ENCODE measurements around the gene ECE2. TPM values are rescaled to one million over a fixed set of nuclear protein-coding genes. Genes with fewer than 3 reads are reported as not detected.

ECE2 gene
- not detected in 2 replicates for total RNA-seq

GRCh38 chr3:184275961-184276910, at the start of gene ECE2:
Gene ECE2, plus strand, starts transcription at chr3:184276022. Its CDS starts 132 bp downstream, at chr3:184276154.
- intact Hi-C loops (cut with micrococcal nuclease), result no loop called here

GRCh38 chr3:184227481-184227935, 48.3 kb upstream of the ECE2 start:
- intact Hi-C loops (cut with micrococcal nuclease), result loop anchor here (1.0 to 2.0 kb wide), 2 partner anchors 23 to 61 kb away; no protein-coding TSS in a partner anchor

DNA sequence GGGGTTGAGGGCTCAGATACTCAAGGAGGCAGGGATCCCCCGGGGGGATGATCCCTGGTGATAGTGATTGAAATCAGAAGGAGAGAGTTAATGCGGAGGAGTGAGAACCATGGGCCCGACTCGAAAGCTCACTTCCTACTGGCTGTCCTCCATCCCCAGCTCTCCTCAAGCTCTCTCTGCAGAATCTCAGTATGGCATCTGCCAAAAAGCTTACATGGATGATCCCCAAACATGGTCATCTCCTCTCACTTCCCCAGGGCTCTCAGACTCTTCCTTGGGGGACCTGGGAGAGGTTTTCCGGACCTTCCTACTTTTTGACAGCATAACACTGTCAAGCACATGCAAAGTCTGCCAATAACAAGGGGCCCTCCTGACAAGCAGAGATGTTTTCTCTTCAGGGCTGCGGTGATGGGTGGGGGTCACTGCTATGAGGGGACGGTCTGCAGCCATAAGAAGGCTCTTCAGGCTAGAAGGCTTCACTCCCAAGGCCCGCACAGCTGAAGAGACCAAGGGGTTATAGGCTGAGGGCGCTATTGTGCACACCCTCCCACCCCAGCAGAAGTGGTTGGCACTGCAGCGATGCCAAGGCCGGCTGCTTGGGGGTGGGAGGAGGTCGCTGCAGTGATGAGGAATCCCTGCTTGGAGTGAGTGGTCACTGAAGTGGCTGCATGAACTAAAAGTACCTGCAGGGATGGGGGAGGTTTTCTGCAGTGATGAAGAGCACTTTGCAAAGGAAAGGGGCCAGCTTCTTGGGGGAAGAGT, 47.3 kb upstream of the ECE2 start:
- intact Hi-C loops (cut with micrococcal nuclease), result no loop called here

GRCh38 chr3:184229394-184230080, 46.3 kb upstream of the ECE2 start, which contains the start of gene VWA5B2:
Gene VWA5B2, plus strand, starts transcription at chr3:184229585. Its CDS starts 944 bp downstream, at chr3:184230529.
- intact Hi-C loops (cut with micrococcal nuclease), result no loop called here

DNA sequence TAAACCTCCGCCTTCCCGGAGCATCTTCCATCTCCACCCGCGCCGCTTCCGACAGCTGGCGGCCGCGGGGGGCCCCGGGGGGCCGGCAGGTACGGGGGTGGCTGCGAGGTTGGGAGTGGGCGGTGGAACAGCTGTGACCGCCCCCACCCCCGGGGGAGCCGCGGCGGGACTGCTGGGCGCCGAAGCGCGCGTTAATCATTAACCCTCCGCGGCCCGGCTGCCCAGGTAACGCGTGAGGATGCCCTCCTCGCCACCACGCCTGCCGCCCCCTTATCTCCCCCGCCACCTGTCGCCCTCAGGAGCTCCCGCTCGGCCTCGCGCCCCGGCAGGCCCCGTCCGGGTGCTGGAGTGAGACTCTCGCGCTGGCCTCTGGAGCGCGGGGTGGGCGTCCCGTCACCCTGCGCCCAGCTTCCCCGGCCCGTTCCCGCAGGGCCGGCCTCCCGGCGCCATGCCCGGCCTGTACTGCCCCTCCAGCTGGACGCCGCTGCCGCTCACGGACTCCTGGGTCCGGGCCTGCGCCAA, 45.7 kb upstream of the ECE2 start:
- intact Hi-C loops (cut with micrococcal nuclease), result no loop called here

DNA sequence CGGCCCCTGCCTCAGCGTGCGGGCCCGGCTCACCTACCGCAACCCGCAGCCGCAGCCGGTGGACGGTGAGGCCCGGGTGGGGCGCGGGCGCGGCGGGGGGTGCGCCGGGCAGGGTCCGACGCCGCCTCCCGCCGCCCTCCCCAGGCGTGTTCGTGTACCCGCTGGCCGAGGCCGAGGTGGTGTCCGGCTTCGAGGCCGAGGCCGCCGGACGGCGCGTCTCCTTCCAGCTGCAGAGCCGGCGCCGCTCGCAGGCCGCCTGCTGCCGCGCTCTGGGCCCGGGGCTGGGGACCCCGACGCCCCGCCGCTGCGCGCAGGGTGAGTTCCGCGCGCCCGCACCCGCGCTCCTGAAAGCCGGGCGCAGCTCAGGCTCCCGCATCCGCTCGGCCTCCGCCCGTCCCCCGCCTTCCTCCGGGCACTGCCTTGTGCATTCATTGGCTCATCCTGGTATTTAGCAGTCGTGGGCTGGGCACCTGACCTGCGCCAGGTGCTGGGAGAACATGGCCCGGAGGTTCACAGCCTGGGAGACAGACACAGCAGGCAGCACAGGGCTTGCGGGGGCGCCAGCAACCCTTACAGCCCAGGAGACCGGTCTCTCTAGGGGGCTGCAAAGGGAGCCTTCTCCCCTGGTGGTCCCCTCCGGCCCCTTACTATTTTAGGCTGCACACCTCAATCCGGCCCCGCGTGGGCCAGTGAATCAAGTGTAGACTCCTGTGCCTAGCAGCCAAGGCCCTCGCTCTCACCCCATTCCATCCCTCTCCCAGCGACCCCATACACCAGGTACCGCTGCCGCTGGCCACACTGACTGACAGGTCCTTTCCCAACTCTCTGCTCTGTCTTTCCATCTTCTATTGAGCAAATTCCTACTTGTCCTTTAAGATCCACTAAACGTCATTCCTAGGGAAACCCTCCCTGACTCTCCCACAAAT, 45.0 kb upstream of the ECE2 start:
- intact Hi-C loops (cut with micrococcal nuclease), result no loop called here

DNA sequence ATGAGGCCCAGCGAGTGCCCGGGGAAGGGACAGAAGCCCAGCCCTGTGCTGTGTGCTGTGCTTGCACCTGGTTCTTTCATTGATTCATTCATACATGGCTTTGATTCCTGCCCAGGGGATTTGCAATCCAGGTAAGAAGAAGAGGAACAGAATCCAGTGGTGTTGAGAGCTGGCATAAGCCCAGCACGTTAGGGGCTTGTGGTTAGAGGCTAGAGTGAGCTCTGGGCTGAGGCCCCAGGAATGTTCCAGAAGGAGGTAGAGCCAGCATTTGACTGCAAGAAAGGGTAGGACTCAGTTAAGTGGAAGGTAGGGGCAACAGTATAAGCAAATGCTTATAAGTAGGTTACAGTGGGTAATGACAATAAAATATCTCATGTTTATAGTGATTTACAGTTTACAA, 44.2 kb upstream of the ECE2 start:
- intact Hi-C loops (cut with micrococcal nuclease), result no loop called here

- intact Hi-C loops (cut with micrococcal nuclease), result no loop called here
Observed at GRCh38 chr3:184233127-184233843, 42.5 kb upstream of the ECE2 start.

GRCh38 chr3:184234224-184234623, 41.6 kb upstream of the ECE2 start:
- intact Hi-C loops (cut with micrococcal nuclease), result no loop called here

GRCh38 chr3:184234671-184235380, 41.0 kb upstream of the ECE2 start:
- intact Hi-C loops (cut with micrococcal nuclease), result no loop called here

DNA sequence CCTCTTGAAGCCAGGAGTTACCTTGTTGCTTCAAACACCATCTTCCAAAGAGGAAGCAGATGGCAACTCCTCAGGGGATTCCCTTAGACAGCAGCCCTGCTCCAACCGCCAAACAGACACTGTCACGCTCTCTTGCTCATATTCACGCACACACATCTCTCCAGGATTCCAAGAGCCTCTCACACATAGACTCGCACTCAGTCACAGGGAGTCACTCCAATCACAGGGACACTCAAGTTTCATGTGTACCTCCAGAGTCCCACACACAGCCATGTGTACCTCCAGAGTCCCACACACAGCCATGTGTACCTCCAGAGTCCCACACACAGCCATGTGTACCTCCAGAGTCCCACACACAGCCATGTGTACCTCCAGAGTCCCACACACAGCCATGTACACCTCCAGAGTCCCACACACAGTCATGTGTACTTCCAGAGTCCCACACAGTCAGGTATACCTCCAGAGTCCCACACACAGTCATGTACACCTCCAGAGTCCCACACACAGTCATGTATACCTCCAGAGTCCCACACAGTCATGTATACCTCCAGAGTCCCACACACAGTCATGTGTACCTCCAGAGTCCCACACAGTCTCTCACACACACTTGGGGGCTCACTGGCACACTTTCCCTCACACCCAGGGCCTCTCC, 40.3 kb upstream of the ECE2 start:
- intact Hi-C loops (cut with micrococcal nuclease), result no loop called here

DNA sequence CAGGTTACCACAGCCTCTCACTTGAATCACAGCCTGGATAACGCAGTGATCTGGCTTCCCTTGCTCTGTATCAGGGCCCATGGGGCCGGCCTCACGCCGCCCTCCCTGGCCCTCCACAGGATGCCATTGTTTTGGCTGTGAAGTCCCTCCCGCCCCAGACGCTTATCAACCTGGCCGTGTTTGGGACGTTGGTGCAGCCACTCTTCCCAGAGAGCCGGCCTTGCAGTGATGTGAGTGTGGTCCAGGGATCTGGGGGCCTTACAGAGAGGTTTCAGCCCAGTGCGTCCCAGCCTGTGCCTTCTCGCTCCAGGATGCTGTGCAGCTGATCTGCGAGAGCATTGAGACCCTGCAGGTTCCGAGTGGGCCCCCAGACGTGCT, 39.8 kb upstream of the ECE2 start:
- intact Hi-C loops (cut with micrococcal nuclease), result no loop called here

DNA sequence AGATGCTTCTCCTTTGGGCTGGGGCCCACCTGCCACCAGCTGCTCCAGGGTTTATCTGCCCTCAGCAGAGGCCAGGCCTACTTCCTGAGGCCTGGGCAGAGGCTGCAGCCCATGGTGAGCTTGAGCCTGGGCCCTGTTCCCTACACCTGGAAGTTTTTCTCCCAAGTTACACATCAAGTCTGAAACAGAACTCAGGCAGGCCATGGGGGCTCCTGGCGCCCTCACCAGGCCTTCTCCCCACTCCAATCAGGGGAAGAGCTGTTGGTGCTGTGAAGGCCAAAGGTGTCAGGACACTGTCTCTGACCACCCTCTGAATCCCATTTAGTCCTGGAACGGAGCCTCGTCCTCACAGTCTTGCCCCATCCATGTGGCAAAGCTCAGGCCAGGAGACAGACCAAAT, 39.2 kb upstream of the ECE2 start:
- intact Hi-C loops (cut with micrococcal nuclease), result no loop called here

DNA sequence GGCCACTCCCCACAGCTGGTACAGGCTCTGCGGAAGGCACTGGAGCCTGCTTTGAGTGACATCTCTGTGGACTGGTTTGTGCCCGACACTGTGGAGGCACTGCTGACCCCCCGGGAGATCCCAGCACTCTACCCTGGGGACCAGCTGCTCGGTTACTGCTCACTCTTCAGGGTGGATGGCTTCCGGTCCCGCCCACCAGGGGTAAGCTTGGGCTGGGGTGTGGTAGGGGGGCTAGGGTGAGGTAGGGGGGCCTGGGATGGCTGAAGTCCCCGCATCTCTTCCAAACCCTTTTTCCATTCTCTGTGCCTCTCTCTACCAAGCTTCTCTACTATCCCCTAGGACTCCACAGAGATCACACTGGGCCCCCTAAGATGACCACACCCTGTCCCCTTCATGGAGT, 38.6 kb upstream of the ECE2 start:
- intact Hi-C loops (cut with micrococcal nuclease), result no loop called here

DNA sequence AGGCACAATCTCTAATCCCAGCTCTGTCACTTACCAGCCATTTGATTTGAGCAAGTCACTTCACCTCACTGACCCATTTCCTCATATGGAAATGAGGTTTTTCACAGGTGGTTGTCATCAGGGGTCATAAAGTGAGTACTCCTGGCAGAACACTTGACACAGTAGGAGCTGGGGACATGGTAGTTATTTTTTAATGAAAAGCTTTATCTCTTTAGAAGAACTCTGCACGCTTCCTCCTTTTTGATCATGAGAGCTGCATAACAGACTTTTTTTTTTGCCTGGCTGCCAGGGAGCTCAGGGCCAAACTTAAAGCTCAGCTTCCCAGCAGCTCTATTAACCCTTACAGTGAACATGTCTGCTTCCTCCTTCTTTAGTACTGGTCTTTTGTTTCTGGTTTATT, 38.0 kb upstream of the ECE2 start:
- intact Hi-C loops (cut with micrococcal nuclease), result no loop called here

DNA sequence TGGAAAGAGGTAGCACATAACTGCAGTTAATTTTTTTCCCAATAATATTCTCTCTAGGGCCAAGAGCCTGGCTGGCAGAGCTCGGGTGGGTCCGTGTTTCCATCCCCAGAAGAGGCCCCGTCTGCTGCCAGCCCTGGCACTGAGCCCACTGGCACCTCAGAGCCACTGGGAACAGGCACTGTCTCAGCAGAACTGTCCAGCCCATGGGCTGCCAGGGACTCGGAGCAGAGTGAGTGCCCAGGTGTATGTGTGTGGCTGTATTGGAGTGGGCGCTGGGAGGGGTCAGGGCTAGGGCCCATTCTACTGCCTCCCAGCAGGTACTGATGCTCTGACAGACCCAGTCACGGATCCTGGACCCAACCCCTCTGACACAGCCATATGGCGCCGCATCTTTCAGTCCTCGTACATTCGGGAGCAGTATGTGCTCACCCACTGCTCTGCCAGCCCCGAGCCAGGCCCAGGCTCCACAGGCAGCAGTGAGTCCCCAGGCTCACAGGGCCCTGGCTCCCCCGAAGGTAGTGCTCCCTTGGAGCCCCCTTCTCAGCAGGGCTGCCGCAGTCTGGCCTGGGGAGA, 37.5 kb upstream of the ECE2 start:
- intact Hi-C loops (cut with micrococcal nuclease), result no loop called here

GRCh38 chr3:184239221-184239620, 36.6 kb upstream of the ECE2 start:
- intact Hi-C loops (cut with micrococcal nuclease), result no loop called here

DNA sequence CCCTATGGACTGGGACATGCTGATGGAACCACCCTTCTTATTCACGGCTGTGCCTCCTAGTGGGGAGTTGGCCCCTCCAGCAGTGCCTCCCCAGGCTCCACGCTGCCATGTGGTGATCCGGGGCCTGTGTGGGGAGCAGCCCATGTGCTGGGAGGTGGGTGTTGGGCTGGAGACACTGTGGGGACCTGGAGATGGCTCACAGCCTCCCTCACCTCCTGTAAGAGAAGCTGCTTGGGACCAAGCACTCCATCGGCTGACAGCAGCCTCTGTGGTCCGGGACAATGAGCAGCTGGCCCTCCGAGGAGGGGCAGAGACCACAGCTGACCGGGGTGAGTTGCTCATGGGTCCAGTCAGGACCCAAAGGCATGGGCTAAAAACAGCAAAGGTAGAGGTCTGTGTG, 36.1 kb upstream of the ECE2 start:
- intact Hi-C loops (cut with micrococcal nuclease), result no loop called here
